ENCODE measurements around the gene PAXIP1. TPM values are rescaled to one million over a fixed set of nuclear protein-coding genes. Genes with fewer than 3 reads are reported as not detected.

PAXIP1 gene
- total RNA-seq, 2 experiments from 2014 or later, result 6.4 to 6.7 TPM

DNA sequence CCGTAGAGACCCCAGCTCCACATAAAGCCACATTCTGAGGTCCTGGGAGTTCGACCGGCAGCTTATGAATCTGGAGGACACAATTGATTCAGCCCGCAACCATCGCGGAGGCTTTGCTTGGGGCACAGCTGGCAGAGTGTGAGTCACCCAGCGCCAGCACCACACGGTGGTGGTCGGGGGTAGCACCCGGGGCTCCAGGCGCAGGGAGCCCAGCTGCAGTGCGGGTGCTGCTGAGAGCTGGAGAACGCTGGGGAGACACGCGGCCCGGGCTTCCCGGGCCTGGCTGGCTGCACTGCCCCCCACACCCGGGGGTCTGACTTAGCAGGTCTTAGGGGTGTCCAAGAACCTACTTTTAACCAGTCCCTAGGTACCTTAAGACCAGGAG is 87.9 kb downstream of the PAXIP1 start:
- no peak for TF ChIP-seq CTCF (IDR thresholded peaks at IDR 0.05)
- peaks cover 10% of the 10 kb centered on the region for H3K4me1 ChIP-seq (ENCODE audit: insufficient read depth, low read length)
- peak in 2 of 14 experiments; percentile 18 to 36 for DNase-seq
- no peak overlapping the region for H3K27ac Mint-ChIP-seq
- peaks cover 0 to 10% of the 10 kb centered on the region in 2 experiments for H3K27me3 ChIP-seq (ENCODE audit: control insufficient read depth in 1 of 2, insufficient read depth in 2 of 2, low read length in 2 of 2)
- H3K9me3 Mint-ChIP-seq, result no peaks in the 10 kb centered on the region
- no peaks in the 10 kb centered on the region for H3K36me3 Mint-ChIP-seq (ENCODE audit: low read depth)
- no peak overlapping the region for H3K4me3 Mint-ChIP-seq
- peaks cover 0 to 12% of the 10 kb centered on the region in 2 experiments for H3K9me3 ChIP-seq (ENCODE audit: control insufficient read depth in 1 of 2, insufficient read depth in 1 of 2, low read length in 2 of 2)
- no peak overlapping the region for H3K27ac ChIP-seq (ENCODE audit: low read depth in 1 of 2, low read length in 2 of 2)
- peaks cover 17% of the 10 kb centered on the region for H3K27me3 Mint-ChIP-seq
- intact Hi-C loops (cut with DNase I, micrococcal nuclease), result loop anchor here (5.0 to 10.0 kb wide), 2 partner anchors 92 to 1560 kb away; no protein-coding TSS in a partner anchor
- POLR2A ChIA-PET, result interaction anchor here (1.6 to 2.4 kb wide), 2 partner anchors 13 to 88 kb away, joined by 6 to 15 read pairs; partner anchors contain the start of gene PAXIP1
- no peak overlapping the region for H3K4me3 ChIP-seq (ENCODE audit: low read length)
- ATAC-seq (ENCODE audit: poor library complexity), result no peak
- H3K4me1 Mint-ChIP-seq (ENCODE audit: low read depth), result peaks cover 5% of the 10 kb centered on the region
- no peaks in the 10 kb centered on the region for H3K36me3 ChIP-seq (ENCODE audit: insufficient read depth, low read length)
- CTCF ChIA-PET, result interaction anchor here (1.1 to 3.5 kb wide), 5 partner anchors 12 to 851 kb away, joined by 3 to 26 read pairs (median 11); no protein-coding TSS in a partner anchor

GRCh38 chr7:154914308-154914995 is 88.5 kb downstream of the PAXIP1 start:
- H3K4me1 Mint-ChIP-seq (ENCODE audit: low read depth), result peaks cover 5% of the 10 kb centered on the region
- Histone ChIP-seq H3K4me3 (ENCODE audit: low read length) (peak overlapping the region; percentile 49), H3K27me3 (ENCODE audit: control insufficient read depth in 1 of 2, insufficient read depth in 2 of 2, low read length in 2 of 2) (peaks cover 0 to 10% of the 10 kb centered on the region in 2 experiments), H3K9me3 (ENCODE audit: control insufficient read depth in 1 of 2, insufficient read depth in 1 of 2, low read length in 2 of 2) (peaks cover 0 to 12% of the 10 kb centered on the region in 2 experiments), H3K36me3 (ENCODE audit: insufficient read depth, low read length) (no peaks in the 10 kb centered on the region), H3K27ac (ENCODE audit: low read depth in 1 of 2, low read length in 2 of 2) (no peak overlapping the region), H3K4me1 (ENCODE audit: insufficient read depth, low read length) (peaks cover 10% of the 10 kb centered on the region)
- ATAC-seq (ENCODE audit: poor library complexity) (no peak), DNase-seq (peak in 3 of 14 experiments; percentile 8 to 31 (median 11))
- TF ChIP-seq CTCF (IDR thresholded peaks at IDR 0.05), result no peak
- no peaks in the 10 kb centered on the region for H3K9me3 Mint-ChIP-seq
- no peak overlapping the region for H3K27ac Mint-ChIP-seq
- no peaks in the 10 kb centered on the region for H3K36me3 Mint-ChIP-seq (ENCODE audit: low read depth)
- ChIA-PET CTCF (interaction anchor here (0.8 to 3.5 kb wide), 11 partner anchors 12 to 854 kb away, joined by 3 to 26 read pairs (median 3); no protein-coding TSS in a partner anchor), POLR2A (interaction anchor here (0.8 to 2.4 kb wide), 4 partner anchors 10 to 431 kb away, joined by 3 to 15 read pairs (median 5); partner anchors contain the start of gene PAXIP1)
- intact Hi-C loops (cut with DNase I, micrococcal nuclease), result loop anchor here (5.0 to 10.0 kb wide), 2 partner anchors 93 to 1560 kb away; no protein-coding TSS in a partner anchor
- peaks cover 20% of the 10 kb centered on the region for H3K27me3 Mint-ChIP-seq
- no peak overlapping the region for H3K4me3 Mint-ChIP-seq

DNA sequence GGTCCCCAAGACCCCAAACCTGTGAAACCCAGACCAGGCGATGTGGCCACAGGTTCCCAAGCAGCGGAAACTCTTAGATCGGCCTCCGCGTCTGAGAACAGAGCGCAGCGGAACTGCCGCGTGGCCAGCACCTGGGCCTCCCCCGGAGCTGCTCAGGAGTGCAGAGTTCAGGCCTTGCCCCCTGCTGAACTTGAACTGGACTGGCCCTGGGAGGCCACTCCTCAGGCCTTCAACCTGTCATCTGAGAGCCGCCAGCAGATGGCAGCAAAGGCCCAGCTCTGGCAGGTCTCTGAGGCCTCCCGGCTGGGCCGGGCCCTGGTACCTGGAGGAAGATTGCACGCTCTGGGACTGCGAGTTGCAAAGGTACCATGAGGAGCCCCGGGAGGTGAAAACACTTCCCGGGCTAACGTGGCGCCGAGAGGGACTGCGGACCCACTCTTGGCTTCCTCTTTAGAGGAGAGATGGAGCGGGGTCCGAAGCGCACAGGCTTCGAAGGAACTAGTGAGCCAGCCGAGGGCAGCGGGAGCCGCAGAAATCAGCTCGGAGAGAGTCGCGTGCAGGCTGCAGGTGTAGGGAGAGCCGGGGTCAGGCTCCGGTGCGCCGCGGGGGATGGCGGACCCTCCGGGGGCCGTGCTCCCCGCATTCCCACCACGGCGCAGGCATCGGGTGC is 89.2 kb downstream of the PAXIP1 start:
- peaks cover 0 to 10% of the 10 kb centered on the region in 2 experiments for H3K27me3 ChIP-seq (ENCODE audit: control insufficient read depth in 1 of 2, insufficient read depth in 2 of 2, low read length in 2 of 2)
- Mint-ChIP-seq H3K36me3 (ENCODE audit: low read depth) (no peaks in the 10 kb centered on the region), H3K9me3 (no peaks in the 10 kb centered on the region), H3K27me3 (peaks cover 26% of the 10 kb centered on the region), H3K4me3 (peak overlapping the region; percentile 84), H3K4me1 (ENCODE audit: low read depth) (peaks cover 5% of the 10 kb centered on the region), H3K27ac (no peak overlapping the region)
- peak; percentile 94 for TF ChIP-seq CTCF (IDR thresholded peaks at IDR 0.05)
- intact Hi-C loops (cut with DNase I, micrococcal nuclease), result loop anchor here (1.0 to 10.0 kb wide), 4 partner anchors 39 to 1561 kb away; no protein-coding TSS in a partner anchor
- H3K4me1 ChIP-seq (ENCODE audit: insufficient read depth, low read length), result peaks cover 10% of the 10 kb centered on the region
- CTCF ChIA-PET, result interaction anchor here (0.8 to 3.5 kb wide), 11 partner anchors 13 to 854 kb away, joined by 3 to 26 read pairs (median 3); no protein-coding TSS in a partner anchor
- peak overlapping the region; percentile 49 for H3K4me3 ChIP-seq (ENCODE audit: low read length)
- ATAC-seq (ENCODE audit: poor library complexity) (peak; percentile 98), DNase-seq (peak; percentile 81 to 93 (median 86))
- no peaks in the 10 kb centered on the region for H3K36me3 ChIP-seq (ENCODE audit: insufficient read depth, low read length)
- POLR2A ChIA-PET, result interaction anchor here (0.6 to 2.4 kb wide), 6 partner anchors 11 to 431 kb away, joined by 3 to 15 read pairs (median 4); partner anchors contain the start of gene PAXIP1
- H3K27ac ChIP-seq (ENCODE audit: low read depth in 1 of 2, low read length in 2 of 2), result no peak overlapping the region
- H3K9me3 ChIP-seq (ENCODE audit: control insufficient read depth in 1 of 2, insufficient read depth in 1 of 2, low read length in 2 of 2), result peaks cover 0 to 12% of the 10 kb centered on the region in 2 experiments
